AG10803 (cell line): ENCODE results near the gene PAGR1.
"Not testable (repeated sequence)": the region's sequence is repeated elsewhere in the genome, so short reads cannot be mapped to it uniquely, and the experiment has no call there.

Experiments used
- DNase-seq: peaks from one replicate; pipeline ENCODE4 v3.0.0; 2010; ENCODE audit warnings: low read depth
- H3K4me3 ChIP-seq: 2 replicates; pipeline ENCODE4 v1.5.1; 2011; ENCODE audit warnings: mild to moderate bottlenecking, low read length, control low read depth
- CTCF ChIP-seq: conservative IDR thresholded peaks from 2 replicates; pipeline ENCODE4 v1.5.1; 2011; ENCODE audit warnings: mild to moderate bottlenecking, low read length, control low read depth, inconsistent platforms

Gene PAGR1

GRCh38 chr16:29863669-29863984, 47.7 kb downstream of the PAGR1 start:
- peak overlapping the region; percentile 31 for H3K4me3 ChIP-seq
- DNase-seq: no peak
- TF ChIP-seq CTCF: no peak

GRCh38 chr16:29864205-29864604, 48.3 kb downstream of the PAGR1 start:
- no peak overlapping the region for H3K4me3 ChIP-seq
- DNase-seq: no peak
- TF ChIP-seq CTCF: no peak

GRCh38 chr16:29868396-29869009, 52.6 kb downstream of the PAGR1 start:
- no peak for TF ChIP-seq CTCF

GRCh38 chr16:29869067-29869466, 53.1 kb downstream of the PAGR1 start:
- not testable (repeated sequence) for H3K4me3 ChIP-seq, DNase-seq

More at GRCh38 chr16:29868396-29869009, 52.6 kb downstream of the PAGR1 start:
- no peak for DNase-seq
- no peak overlapping the region for H3K4me3 ChIP-seq
